ENCODE results near the gene NID2.

Gene NID2

GRCh38 chr14:51996148-51996746 is 72.6 kb downstream of the NID2 start:
- peak; percentile 68 for DNase-seq

- no peak for DNase-seq
Measured at GRCh38 chr14:51993285-51993920, 75.5 kb downstream of the NID2 start.

- no peak for DNase-seq
Measured at GRCh38 chr14:51990488-51990887, 78.4 kb downstream of the NID2 start.

GRCh38 chr14:51989293-51990234 is 79.3 kb downstream of the NID2 start, which contains the start of gene RTRAF:
RTRAF (plus strand) TSS chr14:51989546; CDS start chr14:51989640, 94 bp downstream.
- peak; percentile 91 for DNase-seq

GRCh38 chr14:51988221-51988620 is 80.6 kb downstream of the NID2 start:
- peak; percentile 85 for DNase-seq

- no peak for DNase-seq
Measured at GRCh38 chr14:51981218-51981854, 87.5 kb downstream of the NID2 start.

- peak; percentile 87 for DNase-seq
Measured at GRCh38 chr14:51979088-51979709, 89.7 kb downstream of the NID2 start.

GRCh38 chr14:51978681-51979085 is 90.2 kb downstream of the NID2 start:
- DNase-seq, result peak; percentile 78

- DNase-seq, result peak; percentile 29
Measured at GRCh38 chr14:51977075-51977474, 91.8 kb downstream of the NID2 start.

- no peak for DNase-seq
Measured at GRCh38 chr14:51972566-51972965, 96.3 kb downstream of the NID2 start.

- no peak for DNase-seq
Measured at GRCh38 chr14:51969852-51970540, 98.9 kb downstream of the NID2 start.

- DNase-seq, result no peak
Measured at GRCh38 chr14:51967521-51967920, 101.3 kb downstream of the NID2 start.

- no peak for DNase-seq
Measured at GRCh38 chr14:51963286-51963685, 105.6 kb downstream of the NID2 start.

- DNase-seq, result peak; percentile 16
Measured at GRCh38 chr14:51962711-51963110, 106.1 kb downstream of the NID2 start.

- peak; percentile 57 for DNase-seq
Measured at GRCh38 chr14:51960866-51961265, 108.0 kb downstream of the NID2 start.

GRCh38 chr14:51959928-51960327 is 108.9 kb downstream of the NID2 start:
- no peak for DNase-seq

GRCh38 chr14:51957950-51958349 is 110.9 kb downstream of the NID2 start:
- DNase-seq, result no peak

All from hematopoietic multipotent progenitor cell treated with erythropoietin and hydrocortisone succinate and interleukin-3 and kit ligand, for 8 days (in vitro differentiated cells).